Measurements from ENCODE around the gene LCN10.

Gene LCN10

GRCh38 chr9:136735812-136736480 is 6.8 kb downstream of the LCN10 start:
- DNase-seq = no peak

- peak; percentile 57 for DNase-seq
Observed at GRCh38 chr9:136734837-136735496, 7.8 kb downstream of the LCN10 start.

GRCh38 chr9:136733611-136734010 is 9.1 kb downstream of the LCN10 start:
- DNase-seq = no peak

- DNase-seq = no peak
Observed at GRCh38 chr9:136732444-136733178, 10.1 kb downstream of the LCN10 start.

GRCh38 chr9:136729926-136730325 is 12.8 kb downstream of the LCN10 start:
- no peak for DNase-seq

- peak; percentile 55 for DNase-seq
Observed at GRCh38 chr9:136729144-136729543, 13.6 kb downstream of the LCN10 start.

GRCh38 chr9:136728548-136729123 is 14.1 kb downstream of the LCN10 start:
- peak; percentile 26 for DNase-seq

- peak; percentile 94 for DNase-seq
Observed at GRCh38 chr9:136728080-136728547, 14.6 kb downstream of the LCN10 start.

- DNase-seq = peak; percentile 66
Observed at GRCh38 chr9:136726631-136727191, 16.0 kb downstream of the LCN10 start.

GRCh38 chr9:136726118-136726517 is 16.6 kb downstream of the LCN10 start:
- peak; percentile 14 for DNase-seq

GRCh38 chr9:136725612-136726011 is 17.1 kb downstream of the LCN10 start:
- peak; percentile 13 for DNase-seq

GRCh38 chr9:136724772-136725171 is 18.0 kb downstream of the LCN10 start:
- DNase-seq = no peak

- no peak for DNase-seq
Observed at GRCh38 chr9:136723989-136724388, 18.8 kb downstream of the LCN10 start.

GRCh38 chr9:136723362-136723976 is 19.3 kb downstream of the LCN10 start:
- no peak for DNase-seq

GRCh38 chr9:136722969-136723356 is 19.8 kb downstream of the LCN10 start:
- DNase-seq = peak; percentile 40

- peak; percentile 41 for DNase-seq
Observed at GRCh38 chr9:136722093-136722968, 20.4 kb downstream of the LCN10 start.

GRCh38 chr9:136721339-136722092 is 21.2 kb downstream of the LCN10 start:
- DNase-seq = peak; percentile 51

GRCh38 chr9:136720898-136721338 is 21.8 kb downstream of the LCN10 start:
- peak; percentile 16 for DNase-seq

- peak; percentile 15 for DNase-seq
Observed at GRCh38 chr9:136720251-136720897, 22.4 kb downstream of the LCN10 start.

Data from activated CD4-positive, alpha-beta T cell treated with anti-CD3 and anti-CD28 coated beads, Interleukin-2, Interleukin-6, amounts not matched to agents 100 ng/mL and 50 ng/mL, durations not matched to agents 16 hours and 8 hours (primary cell).